Neutrophil (primary cell): ENCODE data around the gene PLXNB2.

ENCODE experiments used
- H3K27ac ChIP-seq: fragments of 200-600 bp; sonication (generic); 2 replicates; pipeline ENCODE4 v1.5.1; 2016; ENCODE audit warnings: mild to moderate bottlenecking, moderate library complexity
- H3K27me3 ChIP-seq: fragments of 200-600 bp; sonication (generic); 2 replicates; pipeline ENCODE4 v1.6.0; 2016; ENCODE audit warnings: mild to moderate bottlenecking
- H3K36me3 ChIP-seq: fragments of 200-600 bp; sonication (generic); 2 replicates; pipeline ENCODE4 v1.5.1; 2017
- H3K4me1 ChIP-seq, 2 experiments: fragments of 200-600 bp in 1 of 2; sonication (generic) in 1 of 2; 1 replicate in 1 of 2; 2 replicates in 1 of 2; pipeline versions ENCODE4 v1.5.1 to v1.6.1; 2013 to 2016; ENCODE audit warnings: low read depth in 1 of 2, low read length in 1 of 2, mild to moderate bottlenecking in 1 of 2, moderate library complexity in 1 of 2; ENCODE audit not compliant: control insufficient read depth in 1 of 2, insufficient read depth in 1 of 2
- H3K4me3 ChIP-seq, 2 experiments: fragments of 200-600 bp in 1 of 2; sonication (generic) in 1 of 2; 1 replicate in 1 of 2; 2 replicates in 1 of 2; pipeline ENCODE4 v1.5.1; 2013 to 2016; ENCODE audit warnings: low read depth in 1 of 2, low read length in 1 of 2, mild to moderate bottlenecking in 1 of 2, moderate library complexity in 1 of 2
- H3K9me3 ChIP-seq: fragments of 200-600 bp; sonication (generic); 2 replicates; pipeline ENCODE4 v1.5.1; 2016
- TF ChIP-seq, protein P1 (sequence below): fragments of 200-600 bp; sonication (generic); IDR thresholded peaks from 2 replicates; pipeline ENCODE4 v1.5.1; 2016; ENCODE audit warnings: antibody characterized with exemption

Gene PLXNB2

GRCh38 chr22:50311606-50312351, 4.3 kb upstream of the PLXNB2 start:
- Histone ChIP-seq H3K9me3 (no peaks in the 10 kb centered on the region), H3K4me1 (peaks cover 0 to 12% of the 10 kb centered on the region in 2 experiments), H3K27me3 (peaks cover 86% of the 10 kb centered on the region), H3K27ac (no peak overlapping the region), H3K36me3 (no peaks in the 10 kb centered on the region), H3K4me3 (no peak overlapping the region)
- TF ChIP-seq, protein P1, sequence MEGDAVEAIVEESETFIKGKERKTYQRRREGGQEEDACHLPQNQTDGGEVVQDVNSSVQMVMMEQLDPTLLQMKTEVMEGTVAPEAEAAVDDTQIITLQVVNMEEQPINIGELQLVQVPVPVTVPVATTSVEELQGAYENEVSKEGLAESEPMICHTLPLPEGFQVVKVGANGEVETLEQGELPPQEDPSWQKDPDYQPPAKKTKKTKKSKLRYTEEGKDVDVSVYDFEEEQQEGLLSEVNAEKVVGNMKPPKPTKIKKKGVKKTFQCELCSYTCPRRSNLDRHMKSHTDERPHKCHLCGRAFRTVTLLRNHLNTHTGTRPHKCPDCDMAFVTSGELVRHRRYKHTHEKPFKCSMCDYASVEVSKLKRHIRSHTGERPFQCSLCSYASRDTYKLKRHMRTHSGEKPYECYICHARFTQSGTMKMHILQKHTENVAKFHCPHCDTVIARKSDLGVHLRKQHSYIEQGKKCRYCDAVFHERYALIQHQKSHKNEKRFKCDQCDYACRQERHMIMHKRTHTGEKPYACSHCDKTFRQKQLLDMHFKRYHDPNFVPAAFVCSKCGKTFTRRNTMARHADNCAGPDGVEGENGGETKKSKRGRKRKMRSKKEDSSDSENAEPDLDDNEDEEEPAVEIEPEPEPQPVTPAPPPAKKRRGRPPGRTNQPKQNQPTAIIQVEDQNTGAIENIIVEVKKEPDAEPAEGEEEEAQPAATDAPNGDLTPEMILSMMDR: no peak

DNA sequence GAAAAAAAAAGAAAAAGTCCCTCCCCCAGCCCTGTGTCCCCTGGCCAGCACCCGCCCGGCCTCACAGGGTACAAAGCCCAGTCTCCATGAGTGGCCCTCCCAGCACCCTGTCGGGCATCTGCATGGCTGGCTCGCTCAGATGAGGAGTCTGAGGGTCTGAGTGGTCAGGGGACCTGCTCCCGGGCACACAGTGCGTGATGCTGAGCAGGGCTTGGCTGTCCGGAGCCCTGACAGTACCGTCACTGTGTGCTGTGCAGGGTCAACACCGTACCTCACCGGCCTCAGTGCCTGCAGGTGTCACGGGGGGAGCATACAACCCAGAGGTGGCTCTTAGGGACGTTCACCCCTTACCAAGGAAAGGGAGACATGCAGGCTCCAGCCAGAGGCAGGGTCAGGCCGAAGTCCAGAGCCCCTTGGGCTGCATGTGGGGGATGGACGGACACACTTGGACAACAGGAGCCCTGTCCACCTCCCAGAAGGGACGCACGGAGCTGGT, 3.6 kb upstream of the PLXNB2 start:
- Histone ChIP-seq H3K4me3 (no peak overlapping the region), H3K9me3 (no peaks in the 10 kb centered on the region), H3K27ac (no peak overlapping the region), H3K36me3 (no peaks in the 10 kb centered on the region), H3K27me3 (peaks cover 89% of the 10 kb centered on the region), H3K4me1 (peaks cover 0 to 12% of the 10 kb centered on the region in 2 experiments)
- TF ChIP-seq, protein P1: no peak

DNA sequence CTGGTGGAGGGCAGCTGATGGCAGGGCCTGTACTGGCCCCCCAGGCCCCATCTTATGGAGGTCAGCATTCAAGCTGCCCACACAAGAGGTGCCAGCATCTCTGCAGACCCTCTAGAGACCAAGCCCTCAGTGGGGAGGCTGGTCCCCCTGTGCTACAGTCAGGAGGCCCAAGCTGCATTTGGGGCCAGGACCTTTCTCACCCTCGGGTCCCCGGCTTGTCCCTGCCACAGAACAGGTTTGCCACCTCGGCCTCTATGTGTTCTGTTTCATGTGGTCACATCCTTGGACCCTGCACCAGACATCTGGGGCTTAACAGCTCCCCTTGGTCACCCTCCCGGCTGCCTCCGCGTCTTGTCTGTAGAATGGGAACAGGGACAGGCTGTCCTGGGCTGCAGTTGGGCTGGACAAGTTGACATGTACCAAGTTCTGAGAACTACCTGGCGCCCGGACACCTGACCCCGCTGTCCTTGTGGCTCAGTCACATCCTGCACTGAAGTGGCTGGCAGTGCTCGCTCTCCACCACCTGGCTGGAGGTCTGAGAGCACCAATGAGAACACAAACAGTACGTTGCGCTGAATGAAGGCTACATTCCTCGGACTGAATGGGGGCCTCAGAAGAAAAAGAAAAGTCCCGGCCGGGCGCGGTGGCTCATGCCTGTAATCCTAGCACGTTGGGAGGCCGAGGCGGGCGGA, 2.7 kb upstream of the PLXNB2 start:
- H3K4me3 ChIP-seq: no peak overlapping the region
- H3K4me1 ChIP-seq: peaks cover 0 to 12% of the 10 kb centered on the region in 2 experiments
- no peaks in the 10 kb centered on the region for H3K36me3 ChIP-seq
- peaks cover 89% of the 10 kb centered on the region for H3K27me3 ChIP-seq
- TF ChIP-seq, protein P1: no peak
- H3K27ac ChIP-seq: no peak overlapping the region
- no peaks in the 10 kb centered on the region for H3K9me3 ChIP-seq

DNA sequence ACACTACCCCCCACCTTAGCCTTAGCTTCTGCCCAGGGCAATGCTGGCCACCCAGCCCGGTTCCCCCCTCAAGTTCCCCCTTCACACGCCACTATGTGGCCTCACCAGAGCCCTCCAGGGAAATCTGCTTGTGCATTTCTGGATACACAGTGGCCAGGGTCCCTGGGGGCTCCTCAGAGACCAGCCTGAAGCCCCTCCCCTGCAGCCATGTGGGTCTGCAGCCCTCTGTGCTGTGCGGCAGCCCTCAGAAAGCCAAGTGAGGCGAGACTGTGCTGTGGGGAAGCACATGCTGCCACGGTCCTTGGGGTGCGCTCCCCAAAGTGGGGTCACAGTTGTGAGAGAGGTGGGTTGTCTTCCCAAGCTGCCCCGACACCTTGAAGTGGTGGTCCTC, 2.1 kb upstream of the PLXNB2 start:
- TF ChIP-seq, protein P1: no peak
- no peaks in the 10 kb centered on the region for H3K9me3 ChIP-seq
- peaks cover 0 to 11% of the 10 kb centered on the region in 2 experiments for H3K4me1 ChIP-seq
- H3K4me3 ChIP-seq: no peak overlapping the region
- H3K36me3 ChIP-seq: no peaks in the 10 kb centered on the region
- H3K27ac ChIP-seq: no peak overlapping the region
- peaks cover 89% of the 10 kb centered on the region for H3K27me3 ChIP-seq

GRCh38 chr22:50308986-50309600, 1.6 kb upstream of the PLXNB2 start:
- Histone ChIP-seq H3K27ac (no peak overlapping the region), H3K27me3 (peaks cover 89% of the 10 kb centered on the region), H3K4me3 (no peak overlapping the region), H3K4me1 (peaks cover 0 to 8% of the 10 kb centered on the region in 2 experiments), H3K36me3 (no peaks in the 10 kb centered on the region), H3K9me3 (no peaks in the 10 kb centered on the region)
- TF ChIP-seq, protein P1: no peak
